Middle frontal gyrus (tissue), 1 donor: ENCODE data around the gene RORB.
"Not testable (repeated sequence)": the region's sequence is repeated elsewhere in the genome, so short reads cannot be mapped to it uniquely, and the experiment has no call there.

ENCODE experiments used
- DNase-seq: peaks from one replicate; pipeline ENCODE4 v3.0.0-alpha.2; 2015; ENCODE audit warnings: low spot score; ENCODE audit errors: extremely low spot score

RORB gene

DNA sequence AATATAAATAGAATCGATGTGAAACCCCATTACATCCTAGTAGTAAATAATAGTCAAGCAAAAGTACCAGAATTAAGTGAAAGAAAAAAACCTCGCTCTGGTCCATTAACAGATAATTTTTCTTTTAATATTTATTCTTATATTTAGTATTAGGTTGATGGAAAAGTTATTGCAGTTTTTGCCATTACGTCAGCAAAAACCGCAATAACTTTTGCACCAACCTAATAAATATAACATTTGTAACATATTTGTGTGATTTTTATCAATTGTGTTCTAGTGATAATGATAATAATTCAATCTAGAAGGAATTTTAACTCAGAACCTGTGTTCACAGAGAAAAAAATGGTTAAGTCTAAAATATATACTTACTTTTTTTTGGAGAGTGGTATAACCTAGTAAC lies 16.1 kb downstream of the RORB start:
- no peak for DNase-seq

DNA sequence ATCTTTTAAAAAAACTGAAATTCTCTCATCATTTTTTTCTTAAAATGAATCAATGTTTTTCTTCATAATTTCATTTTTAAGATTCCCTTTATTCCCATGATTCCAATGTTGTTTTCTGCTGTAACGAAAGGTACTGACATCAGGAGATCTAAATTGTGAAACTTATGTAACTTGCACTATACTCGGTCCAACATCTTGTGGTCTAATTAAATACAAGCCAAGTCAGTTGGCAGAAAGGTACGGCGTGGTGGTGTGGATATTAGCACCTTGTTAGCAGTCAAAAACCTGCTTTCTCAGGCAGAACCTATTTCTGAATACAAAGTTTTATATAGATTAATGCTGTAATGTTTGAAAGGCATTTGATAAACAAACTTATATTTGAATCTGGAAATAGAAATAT lies 20.1 kb downstream of the RORB start:
- DNase-seq: no peak

DNA sequence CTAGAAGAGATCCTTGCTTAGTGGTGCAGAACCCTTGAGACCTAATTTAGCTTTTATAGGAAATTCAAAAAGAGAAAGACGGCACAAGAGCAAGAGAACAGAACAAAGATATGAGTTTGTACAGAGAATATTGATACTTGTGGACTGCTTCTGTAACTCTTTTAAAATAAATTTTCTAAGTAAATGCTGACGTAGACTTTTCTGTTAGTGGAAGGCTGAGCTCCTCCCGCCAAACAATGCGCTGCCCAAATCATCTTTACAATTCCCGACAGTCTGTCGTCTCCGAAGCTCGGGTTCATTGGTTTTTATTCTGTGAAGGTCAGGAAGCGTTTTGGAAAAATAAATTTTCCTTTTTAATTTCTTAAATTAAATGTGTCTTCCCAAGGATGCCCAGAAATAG lies 22.3 kb downstream of the RORB start:
- no peak for DNase-seq

DNA sequence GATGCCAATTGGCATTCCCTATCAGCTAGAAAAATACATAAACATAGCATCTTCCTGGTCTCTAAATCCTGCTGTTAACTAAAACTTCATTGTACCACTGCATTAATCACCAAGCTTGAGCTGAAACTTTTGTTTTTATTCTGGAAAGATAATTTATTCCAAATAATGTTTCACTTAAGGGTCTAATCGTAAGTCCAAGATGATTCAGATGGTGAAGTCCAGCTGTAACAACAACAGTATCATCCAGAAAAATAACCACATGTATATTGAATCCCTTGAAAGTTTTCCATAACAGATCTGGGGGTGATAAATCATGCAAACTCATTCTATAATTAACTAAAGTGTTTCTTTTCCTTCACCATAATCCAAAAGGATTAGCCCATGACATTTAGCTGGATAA lies 23.9 kb downstream of the RORB start:
- DNase-seq: no peak

DNA sequence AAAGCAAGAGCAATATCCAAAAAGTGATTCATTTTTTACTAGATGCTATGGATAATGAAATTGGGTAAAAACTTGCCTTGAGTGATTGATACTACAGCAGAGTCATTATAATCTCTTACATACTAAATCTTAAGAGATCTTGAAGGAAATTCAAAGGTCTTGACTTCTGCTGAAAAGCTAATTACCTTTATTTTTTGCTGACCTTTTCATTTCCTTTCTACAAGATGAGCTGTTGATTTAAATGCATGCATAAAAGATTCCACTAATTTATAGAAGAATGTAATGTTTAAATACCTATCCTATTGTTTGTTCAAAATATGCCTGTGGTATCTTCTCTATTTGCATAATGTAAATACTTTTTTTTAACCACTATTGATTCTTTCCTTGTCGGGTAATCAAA lies 27.2 kb downstream of the RORB start:
- no peak for DNase-seq

DNA sequence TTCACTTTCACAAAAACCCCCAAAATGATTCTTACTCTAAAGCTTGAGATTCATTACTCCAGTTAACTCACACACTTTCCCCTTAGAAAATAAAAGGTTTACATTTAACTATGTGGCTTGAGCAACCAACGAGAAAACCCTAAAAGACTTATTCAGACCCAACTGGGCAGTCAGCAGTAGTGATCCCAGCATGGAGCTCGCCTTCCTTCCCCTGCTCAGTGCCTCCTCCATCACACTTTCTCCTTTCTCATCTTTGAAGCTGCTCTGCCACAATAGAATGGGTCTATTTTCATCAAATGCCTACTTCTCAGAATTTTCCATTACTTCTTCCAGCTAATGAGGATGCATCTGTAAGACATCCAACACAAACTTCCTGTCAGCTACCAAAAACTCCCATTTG lies 29.1 kb downstream of the RORB start:
- no peak for DNase-seq

DNA sequence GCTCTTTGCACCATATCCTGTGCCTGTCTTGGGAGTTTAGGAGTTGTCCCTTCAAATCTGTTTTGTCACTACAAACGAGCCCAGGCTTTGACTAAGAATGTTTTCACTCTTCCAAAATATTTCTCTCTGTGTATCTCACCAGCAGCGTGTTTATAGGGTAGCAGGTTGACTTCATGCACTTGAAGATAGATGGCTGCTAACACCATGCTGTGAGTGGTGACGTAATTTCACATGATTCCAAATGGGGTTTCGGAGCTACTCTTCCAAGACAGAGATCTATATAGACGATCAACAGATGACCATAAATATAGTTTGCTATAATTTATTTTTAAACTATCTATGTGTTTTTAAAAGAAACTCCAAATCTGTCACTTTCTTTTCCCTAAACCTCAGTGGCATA lies 30.6 kb downstream of the RORB start:
- DNase-seq: no peak

DNA sequence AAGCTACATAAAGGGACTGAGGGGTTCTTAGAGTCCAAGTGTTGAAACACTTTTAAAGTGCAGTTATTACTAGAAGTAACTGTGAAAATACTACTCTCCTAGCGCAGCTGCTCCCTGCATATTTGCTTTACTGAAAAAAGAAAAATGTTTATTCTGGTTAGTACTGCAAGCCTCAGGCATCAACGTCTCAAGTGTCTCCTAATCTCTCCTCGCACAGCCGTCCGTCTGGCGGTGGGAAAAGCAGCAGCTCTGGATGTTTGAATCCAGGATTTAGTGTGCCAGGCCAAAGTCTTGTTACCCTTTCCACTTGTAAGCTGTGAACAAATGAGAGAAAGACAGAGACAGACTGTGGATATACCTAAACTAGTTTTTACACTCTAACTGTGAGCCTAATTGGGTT lies 31.1 kb downstream of the RORB start:
- DNase-seq: no peak

DNA sequence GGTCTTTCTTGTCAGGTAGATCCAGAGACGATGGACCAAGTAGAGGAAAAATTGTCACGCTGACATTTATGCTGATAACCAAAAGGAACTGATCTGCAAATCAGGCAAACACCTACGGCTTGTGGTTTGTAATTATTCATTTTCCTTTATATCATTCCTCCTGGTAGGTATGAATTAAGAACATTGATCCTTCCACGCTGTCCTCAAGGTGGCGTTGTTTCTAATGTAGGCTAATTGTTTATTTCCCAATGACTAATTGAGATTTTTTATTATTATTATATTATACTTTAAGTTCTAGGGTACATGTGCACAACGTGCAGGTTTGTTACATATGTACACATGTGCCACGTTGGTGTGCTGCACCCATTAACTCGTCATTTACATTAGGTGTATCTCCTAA lies 33.3 kb downstream of the RORB start:
- not testable (repeated sequence) for DNase-seq

DNA sequence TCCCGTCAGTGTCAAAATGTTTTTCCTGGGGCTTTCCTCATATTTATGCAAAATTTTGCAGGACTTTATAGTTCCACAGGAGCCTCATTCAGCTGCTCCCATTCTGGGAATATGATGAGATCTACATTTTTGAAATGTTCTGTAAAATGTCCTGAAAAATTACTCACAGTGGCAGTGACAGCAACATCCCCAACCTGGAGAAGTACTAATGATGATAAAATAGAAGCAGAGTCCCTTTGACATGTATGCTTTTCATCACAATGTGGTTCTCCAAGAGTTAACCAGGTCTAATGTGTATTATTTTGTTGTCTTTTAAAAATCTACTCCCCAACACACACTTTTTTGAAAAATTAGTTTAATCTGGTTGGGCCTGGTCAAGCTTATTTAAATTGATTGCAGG lies 36.1 kb downstream of the RORB start:
- DNase-seq: no peak

DNA sequence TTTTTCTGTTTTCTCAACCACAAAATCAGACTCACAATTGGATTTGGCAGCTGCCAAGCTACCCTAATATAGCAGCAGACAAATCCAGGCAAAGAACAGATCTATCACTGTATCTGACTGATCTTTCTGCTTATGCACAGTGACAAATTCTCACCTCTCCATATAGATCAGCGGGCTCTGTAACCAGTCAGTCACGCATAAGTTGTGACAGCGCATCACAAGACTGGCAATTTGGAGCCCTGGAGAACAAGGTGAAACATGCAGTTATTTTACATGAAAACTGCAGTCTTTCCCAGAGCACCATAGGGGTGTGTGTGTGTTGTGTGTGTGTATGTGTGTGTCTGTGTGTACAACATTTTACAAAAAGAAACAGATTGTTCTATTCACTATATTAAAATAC lies 37.7 kb downstream of the RORB start:
- no peak for DNase-seq

DNA sequence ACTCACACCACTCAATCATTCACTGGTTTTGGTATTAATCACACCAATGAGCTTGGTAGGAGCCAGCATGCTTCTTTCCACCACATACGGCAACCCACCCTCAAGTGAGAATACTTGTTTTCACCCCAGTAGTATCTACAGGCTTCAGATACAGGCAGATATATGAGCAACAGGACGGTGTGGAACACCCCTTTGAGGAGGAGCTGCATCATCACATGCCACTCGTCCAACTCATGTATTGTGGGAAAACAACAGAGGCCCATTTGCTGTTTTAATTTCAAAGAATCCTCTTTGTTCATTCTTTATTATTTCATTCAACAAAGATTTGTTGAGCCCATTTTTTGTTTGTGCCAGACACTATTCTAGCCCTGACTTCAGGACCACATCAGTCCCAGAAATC lies 46.0 kb downstream of the RORB start:
- DNase-seq: no peak

DNA sequence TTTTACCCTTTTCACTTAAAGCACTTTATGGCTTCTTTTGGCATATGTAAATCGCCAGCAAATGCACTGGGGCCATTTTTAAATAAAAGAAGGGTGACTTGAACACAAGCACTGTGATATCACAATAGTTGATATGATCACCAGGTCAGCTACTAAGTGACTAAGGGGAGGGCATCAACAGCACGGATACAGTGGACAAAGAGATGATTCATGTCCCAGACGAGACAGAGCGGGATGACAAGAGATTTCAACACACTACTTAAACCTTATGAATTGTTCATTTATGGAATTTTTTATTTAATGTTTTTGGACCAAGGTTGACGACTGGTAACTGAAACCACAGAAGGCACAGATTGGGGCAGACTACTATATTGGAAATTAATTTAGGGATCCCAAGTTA lies 54.1 kb downstream of the RORB start:
- no peak for DNase-seq

DNA sequence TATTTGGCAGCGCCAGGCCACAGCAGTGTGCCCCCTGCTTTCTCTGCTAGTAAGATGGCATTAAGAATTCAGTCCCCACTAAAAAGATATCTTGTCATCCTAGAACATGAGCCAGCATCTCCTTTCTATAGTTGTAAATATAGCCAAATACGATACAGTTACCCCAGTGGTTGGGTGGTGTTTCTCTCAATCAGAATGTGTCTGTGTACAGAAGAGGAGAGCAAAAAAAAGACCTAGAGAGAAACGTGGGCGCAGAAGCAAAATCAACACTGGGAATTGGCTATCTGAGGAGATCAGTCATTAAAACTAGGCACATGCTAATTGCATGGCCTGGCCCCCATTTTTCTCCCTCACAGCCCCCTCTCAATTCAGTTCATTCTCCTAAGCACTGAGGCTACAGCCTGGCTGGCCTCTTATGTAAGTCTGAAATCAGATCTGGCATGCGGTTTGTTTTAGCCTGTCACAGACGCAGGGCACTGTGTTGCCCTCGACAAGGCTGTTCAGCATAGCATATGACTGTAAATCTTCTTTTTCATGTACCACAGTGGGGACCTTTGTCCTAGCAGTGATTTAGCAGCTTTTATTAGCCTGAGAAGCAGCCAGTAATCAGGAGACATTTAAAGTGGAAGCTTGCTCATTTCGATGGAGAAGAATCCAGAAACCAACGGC lies 57.8 kb downstream of the RORB start:
- DNase-seq: no peak

DNA sequence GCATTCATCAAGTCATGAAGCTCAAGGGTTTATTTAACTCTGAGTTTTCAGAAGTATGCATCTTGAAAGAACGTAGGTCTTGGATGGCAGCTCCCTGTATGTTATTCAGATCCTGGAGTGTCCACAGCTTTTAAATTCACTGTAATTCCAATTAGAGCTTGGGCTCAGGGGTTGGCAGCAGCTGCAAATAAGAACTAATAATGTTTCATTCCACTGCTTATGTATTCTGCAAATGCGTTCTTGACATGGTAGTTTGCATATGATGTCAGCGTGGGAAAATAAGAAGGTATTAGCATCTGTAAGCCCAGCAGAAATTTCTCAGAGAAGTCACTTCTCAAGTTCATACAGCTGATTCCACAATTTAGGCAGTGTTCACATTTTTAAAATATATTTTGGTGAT lies 58.4 kb downstream of the RORB start:
- DNase-seq: no peak

DNA sequence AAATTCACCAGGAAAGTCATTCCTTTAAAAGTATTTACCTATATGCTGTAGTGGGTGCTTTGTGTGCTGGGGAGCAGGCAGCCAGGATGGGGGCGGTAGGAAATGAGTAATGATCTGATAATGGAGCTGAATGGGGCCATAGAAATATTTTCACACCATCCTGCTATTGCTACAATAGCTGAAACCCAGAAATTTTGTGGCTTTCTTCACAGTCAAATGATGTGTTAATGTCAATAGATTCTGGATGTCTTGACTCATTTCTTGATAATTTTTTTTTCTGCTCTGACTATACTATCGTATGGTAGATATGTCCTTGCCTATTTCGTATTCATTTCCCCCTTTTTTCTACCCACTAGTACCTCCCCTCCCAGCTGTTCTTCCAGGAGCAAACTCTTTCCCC lies 59.5 kb downstream of the RORB start:
- no peak for DNase-seq

DNA sequence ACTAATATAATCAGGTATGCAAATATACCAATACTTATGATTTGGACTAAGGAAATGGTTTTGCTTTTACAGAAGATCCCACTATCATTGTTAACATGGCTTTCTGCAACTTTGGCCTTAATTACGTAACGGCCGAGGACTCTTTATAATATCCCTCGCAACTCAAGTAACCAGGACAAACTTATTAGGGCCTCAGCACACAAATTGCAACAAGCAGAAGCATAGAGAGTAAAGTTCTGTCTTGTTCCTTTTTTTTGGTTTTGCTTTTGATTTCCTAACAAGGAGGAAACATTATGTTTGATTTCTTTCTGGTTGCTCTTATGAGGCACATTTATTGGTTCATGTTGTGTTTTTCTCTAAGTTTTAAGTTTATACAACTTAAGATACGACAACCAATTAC lies 60.4 kb downstream of the RORB start:
- no peak for DNase-seq

DNA sequence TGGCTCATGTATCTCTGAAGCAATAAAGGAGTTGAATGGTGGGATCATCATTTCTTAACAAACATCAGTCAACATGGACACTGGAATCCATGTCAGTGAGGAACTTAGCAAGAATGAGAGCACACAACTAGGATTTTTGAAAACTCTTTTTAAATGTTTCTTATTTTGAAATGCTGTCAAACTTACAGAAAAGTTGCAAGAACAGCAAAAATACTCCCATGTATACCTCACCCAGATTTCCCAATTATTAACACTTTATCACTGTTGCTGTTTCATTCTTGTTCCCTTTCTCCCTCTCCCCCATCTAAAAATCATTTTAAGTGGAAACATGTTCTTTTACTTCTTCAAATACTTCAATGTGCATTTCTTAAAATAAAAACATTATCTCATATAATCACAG lies 65.5 kb downstream of the RORB start:
- DNase-seq: no peak

DNA sequence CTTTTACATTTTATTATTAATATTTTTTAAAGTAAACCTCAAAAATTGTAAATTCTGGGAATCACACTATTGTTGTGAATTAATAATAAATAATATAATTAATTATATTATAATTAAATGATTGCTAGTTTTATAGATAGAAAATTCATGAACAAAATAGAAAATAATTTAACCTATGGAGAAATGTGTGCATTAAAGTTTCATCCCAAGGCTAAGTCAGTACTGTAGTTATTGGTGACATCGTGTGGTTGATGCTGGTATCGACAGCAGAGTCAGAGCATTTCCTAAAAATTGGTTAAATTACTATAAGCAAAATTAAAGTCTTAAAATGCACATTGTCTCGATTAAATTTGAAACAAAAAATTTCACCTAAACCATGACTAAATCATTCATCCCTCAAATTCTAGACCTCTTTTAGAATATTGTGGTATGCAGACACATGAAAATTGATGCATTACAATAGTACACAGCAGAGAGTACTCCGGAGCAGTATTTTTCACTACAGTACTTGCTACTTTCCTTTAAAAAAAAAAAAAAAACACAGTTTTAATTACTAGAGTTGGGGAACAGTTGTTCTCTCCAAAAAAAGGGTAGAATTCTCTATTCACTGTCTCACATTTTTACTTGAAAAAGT lies 73.9 kb downstream of the RORB start:
- DNase-seq: peak; percentile 72

DNA sequence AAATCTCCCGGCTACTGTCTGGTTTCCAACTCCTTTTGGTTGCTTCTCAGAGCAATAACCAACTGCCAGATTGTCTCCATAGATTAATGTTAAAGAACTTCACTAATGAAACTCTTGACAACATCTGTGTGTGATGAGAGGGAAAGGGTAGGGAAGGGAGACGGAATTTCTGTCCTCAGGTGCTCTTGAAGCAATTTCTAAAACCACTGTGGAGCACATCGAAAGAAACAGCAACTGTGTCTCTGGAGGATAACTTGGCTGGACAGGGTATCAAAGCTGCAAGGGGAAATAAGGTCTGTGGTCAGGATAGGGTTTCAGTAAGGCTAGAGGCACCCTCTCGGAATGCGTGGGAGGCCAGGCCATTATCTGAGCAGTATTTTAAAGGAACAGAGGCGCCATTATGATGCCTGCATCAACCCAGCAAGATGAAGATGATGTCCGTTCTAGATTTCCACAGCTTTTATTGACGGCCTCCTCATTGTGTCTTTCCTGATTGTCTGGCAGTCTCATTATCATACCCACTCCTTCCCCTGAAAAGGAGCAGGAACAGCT lies 76.6 kb downstream of the RORB start:
- DNase-seq: no peak

DNA sequence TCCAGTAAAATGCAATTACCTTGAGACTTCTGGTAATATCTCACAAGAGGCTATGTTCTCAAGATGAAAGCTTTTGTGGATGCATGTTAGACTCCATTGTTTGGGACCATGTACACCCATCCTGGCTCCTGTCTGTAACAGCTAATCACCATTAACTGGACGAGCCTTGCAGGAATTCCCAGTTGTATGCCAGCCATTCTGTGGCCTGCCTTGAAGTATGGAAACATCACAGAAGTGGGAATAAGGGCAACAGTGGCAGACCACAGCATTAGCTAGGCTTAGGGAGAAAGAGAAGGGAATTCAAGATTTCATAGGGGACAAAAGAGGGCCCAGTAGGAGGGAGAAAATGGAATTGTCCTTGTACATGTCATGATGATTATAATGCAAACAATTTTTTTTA lies 79.0 kb downstream of the RORB start:
- no peak for DNase-seq

DNA sequence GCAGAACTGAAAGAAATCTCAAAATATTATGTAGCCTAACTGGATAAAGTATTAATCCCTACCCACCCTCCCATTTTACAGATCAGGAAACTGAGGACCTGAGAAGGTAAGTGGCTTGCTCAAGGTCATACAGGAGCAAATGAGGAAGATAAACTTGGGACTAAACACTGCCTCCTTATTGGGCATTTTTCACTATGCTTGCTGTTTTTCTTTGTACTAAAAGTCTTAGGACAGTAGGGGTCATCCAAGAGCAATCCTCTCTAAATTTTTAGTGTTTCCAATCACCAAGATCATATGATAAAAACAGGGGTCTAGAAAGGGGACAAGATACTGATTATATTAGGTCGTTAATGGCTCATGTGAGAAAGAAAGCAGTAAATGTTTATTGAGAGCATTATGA lies 80.8 kb downstream of the RORB start:
- DNase-seq: no peak

DNA sequence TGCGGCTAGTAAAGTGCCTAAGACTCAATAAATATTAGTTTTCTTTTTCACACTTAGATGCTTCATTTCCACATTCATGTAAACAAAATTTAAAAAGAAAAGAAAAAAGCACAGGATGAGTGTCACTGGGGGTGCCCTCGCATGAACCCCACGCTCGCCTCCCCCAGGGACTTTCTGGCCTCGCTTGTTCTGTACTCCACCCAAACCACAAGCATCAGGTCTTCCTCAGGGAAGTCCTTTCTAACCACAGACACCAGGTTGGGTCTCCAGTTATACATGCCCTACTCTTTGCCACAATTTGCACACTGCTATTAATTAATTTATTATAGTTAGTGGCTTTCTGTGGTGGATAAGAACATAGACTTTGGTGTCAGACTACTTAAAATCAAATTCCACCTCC lies 92.4 kb downstream of the RORB start:
- DNase-seq: no peak
